H9 (cell line): ENCODE results near the gene STK32B. TPM values are rescaled to one million over a fixed set of nuclear protein-coding genes. Genes with fewer than 3 reads are reported as not detected.
"Not testable (repeated sequence)": the region's sequence is repeated elsewhere in the genome, so short reads cannot be mapped to it uniquely, and the experiment has no call there.

Experiments used
- DNase-seq: peaks from one replicate; pipeline ENCODE4 v3.0.0-alpha.2; 2017
- H2AFZ ChIP-seq: one replicate; pipeline ENCODE4 v1.6.1; 2013; ENCODE audit warnings: mild to moderate bottlenecking, low read length, control low read depth, moderate library complexity
- H2AK5ac ChIP-seq: 2 replicates; pipeline ENCODE4 v1.6.1; 2013; ENCODE audit warnings: low read length, control low read depth, mixed read lengths; ENCODE audit not compliant: insufficient read length
- H2BK120ac ChIP-seq: one replicate; pipeline ENCODE4 v1.6.1; 2013; ENCODE audit warnings: low read depth, mild to moderate bottlenecking, low read length, control low read depth, inconsistent platforms; ENCODE audit not compliant: poor library complexity, severe bottlenecking
- H2BK12ac ChIP-seq: 2 replicates; pipeline ENCODE4 v1.6.1; 2013; ENCODE audit warnings: low read length, control low read depth, mixed read lengths, low read depth; ENCODE audit not compliant: insufficient read length
- H2BK15ac ChIP-seq: 2 replicates; pipeline ENCODE4 v1.6.1; 2013; ENCODE audit warnings: low read depth, low read length, control low read depth
- H2BK20ac ChIP-seq: one replicate; pipeline ENCODE4 v1.6.1; 2013; ENCODE audit warnings: low read depth, mild to moderate bottlenecking, low read length, control low read depth, inconsistent platforms; ENCODE audit not compliant: poor library complexity, severe bottlenecking
- H2BK5ac ChIP-seq: 2 replicates; pipeline ENCODE4 v1.6.1; 2013; ENCODE audit warnings: low read length, control low read depth, mixed read lengths; ENCODE audit not compliant: insufficient read length
- H3K14ac ChIP-seq: 2 replicates; pipeline ENCODE4 v1.6.1; 2013; ENCODE audit warnings: low read length, control low read depth; ENCODE audit not compliant: insufficient read depth
- H3K18ac ChIP-seq: 2 replicates; pipeline ENCODE4 v1.6.1; 2013; ENCODE audit warnings: low read depth, mild to moderate bottlenecking, mixed read lengths, low read length, control low read depth; ENCODE audit not compliant: insufficient read length
- H3K23ac ChIP-seq: 2 replicates; pipeline ENCODE4 v1.6.1; 2013; ENCODE audit warnings: low read length, control low read depth, mixed read lengths, low read depth; ENCODE audit not compliant: insufficient read length
- H3K23me2 ChIP-seq: 2 replicates; pipeline ENCODE4 v1.6.1; 2013; ENCODE audit warnings: low read depth, mild to moderate bottlenecking, mixed read lengths, low read length, control low read depth; ENCODE audit not compliant: insufficient read length, poor library complexity, severe bottlenecking
- H3K27ac ChIP-seq: 2 replicates; pipeline ENCODE4 v1.5.1; 2013; ENCODE audit warnings: low read length, control low read depth, mixed read lengths, low read depth; ENCODE audit not compliant: insufficient read length
- H3K27me3 ChIP-seq: 2 replicates; pipeline ENCODE4 v1.6.1; 2013; ENCODE audit warnings: low read length, control low read depth, inconsistent platforms; ENCODE audit not compliant: insufficient read depth
- H3K4ac ChIP-seq: 2 replicates; pipeline ENCODE4 v1.6.1; 2013; ENCODE audit warnings: low read depth, mild to moderate bottlenecking, control low read depth, inconsistent platforms, low read length, moderate library complexity
- H3K4me1 ChIP-seq: 2 replicates; pipeline ENCODE4 v1.6.1; 2013; ENCODE audit warnings: low read length, control low read depth, inconsistent platforms; ENCODE audit not compliant: insufficient read depth
- H3K4me2 ChIP-seq: 2 replicates; pipeline ENCODE4 v1.6.1; 2013; ENCODE audit warnings: low read length, control low read depth, mixed read lengths; ENCODE audit not compliant: insufficient read length, insufficient read depth
- H3K56ac ChIP-seq: 2 replicates; pipeline ENCODE4 v1.6.1; 2013; ENCODE audit warnings: low read depth, mild to moderate bottlenecking, mixed read lengths, low read length, control low read depth; ENCODE audit not compliant: insufficient read length
- H3K79me1 ChIP-seq: 2 replicates; pipeline ENCODE4 v1.6.1; 2013; ENCODE audit warnings: low read depth, mild to moderate bottlenecking, moderate library complexity, low read length, control low read depth, inconsistent platforms; ENCODE audit not compliant: insufficient read depth, poor library complexity, severe bottlenecking
- H3K79me2 ChIP-seq: 2 replicates; pipeline ENCODE4 v1.6.1; 2013; ENCODE audit warnings: low read length, control low read depth, inconsistent platforms; ENCODE audit not compliant: insufficient read depth
- H3K9ac ChIP-seq: 2 replicates; pipeline ENCODE4 v1.6.1; 2013; ENCODE audit warnings: low read length, control low read depth, mixed read lengths; ENCODE audit not compliant: insufficient read length; ENCODE audit errors: extremely low read depth
- H3K9me3 ChIP-seq: one replicate; pipeline ENCODE4 v1.6.1; 2013; ENCODE audit warnings: low read depth, low read length, inconsistent platforms; ENCODE audit not compliant: control insufficient read depth
- H3T11ph ChIP-seq: one replicate; pipeline ENCODE4 v1.6.1; 2013; ENCODE audit warnings: mild to moderate bottlenecking, low read length, control low read depth, inconsistent platforms
- H4K20me1 ChIP-seq: one replicate; pipeline ENCODE4 v1.6.1; 2013; ENCODE audit not compliant: control insufficient read depth, insufficient read length, insufficient read depth
- H4K5ac ChIP-seq: 2 replicates; pipeline ENCODE4 v1.6.1; 2013; ENCODE audit warnings: low read depth, mild to moderate bottlenecking, mixed read lengths, low read length, control low read depth; ENCODE audit not compliant: insufficient read length
- H4K8ac ChIP-seq: replicated peaks from 2 replicates; pipeline ENCODE4 v1.6.1; 2013; ENCODE audit warnings: low read length, control low read depth, mixed read lengths, low read depth; ENCODE audit not compliant: insufficient read length
- H4K91ac ChIP-seq: 2 replicates; pipeline ENCODE4 v1.6.1; 2013; ENCODE audit warnings: low read depth, mild to moderate bottlenecking, moderate library complexity, mixed read lengths, low read length, control low read depth; ENCODE audit not compliant: insufficient read length
- H3K27ac Mint-ChIP-seq, 3 experiments: 2 replicates in 2 of 3; 3 replicates in 1 of 3; pipeline ENCODE4 v1.8.0; 2020 to 2021; ENCODE audit warnings: mixed read lengths in 3 of 3, mild to moderate bottlenecking in 1 of 3, moderate library complexity in 1 of 3
- H3K27me3 Mint-ChIP-seq: 2 replicates; pipeline ENCODE4 v1.8.0; 2021; ENCODE audit warnings: low read depth, mild to moderate bottlenecking, moderate library complexity, mixed read lengths
- H3K36me3 Mint-ChIP-seq, 3 experiments: 2 replicates in 2 of 3; 3 replicates in 1 of 3; pipeline ENCODE4 v1.8.0; 2020 to 2021; ENCODE audit warnings: low read depth in 3 of 3, mixed read lengths in 3 of 3; ENCODE audit not compliant: insufficient read depth in 1 of 3
- H3K4me1 Mint-ChIP-seq, 2 experiments: 2 replicates each; pipeline ENCODE4 v1.8.0; 2020; ENCODE audit warnings: mixed read lengths in 2 of 2
- H3K4me3 Mint-ChIP-seq, 2 experiments: 2 replicates in 1 of 2; 3 replicates in 1 of 2; pipeline ENCODE4 v1.8.0; 2020 to 2021; ENCODE audit warnings: mild to moderate bottlenecking in 2 of 2, mixed read lengths in 2 of 2, moderate library complexity in 1 of 2
- H3K9me3 Mint-ChIP-seq, 2 experiments: 2 replicates in 1 of 2; 3 replicates in 1 of 2; pipeline ENCODE4 v1.8.0; 2020; ENCODE audit warnings: mild to moderate bottlenecking in 2 of 2, mixed read lengths in 2 of 2, moderate library complexity in 1 of 2
- WGBS: extraction: QIAGEN DNeasy Blood & Tissue Kit; methylation state at CpG from one replicate; pipeline ENCODE4 v1.1.7; 2013; ENCODE audit warnings: missing lambda C conversion rate, low lambda C conversion rate, mixed read lengths; ENCODE audit not compliant: insufficient read length; ENCODE audit errors: extremely low coverage; 5-methylcytosine and 5-hydroxymethylcytosine counted together
- total RNA-seq: library from RNA; stranded (reverse); gene quantifications from 2 replicates; pipeline ENCODE4 v1.2.1, GENCODE V29; 2021
- TF ChIP-seq, protein P1 (sequence below): fragments of 200-600 bp; sonication (generic); conservative IDR thresholded peaks from 3 replicates; pipeline ENCODE4 v1.8.0; 2021; ENCODE audit warnings: antibody characterized with exemption, mild to moderate bottlenecking

The STK32B gene
- total RNA-seq, 1 experiment from 2014 or later: 1.0 TPM

DNA sequence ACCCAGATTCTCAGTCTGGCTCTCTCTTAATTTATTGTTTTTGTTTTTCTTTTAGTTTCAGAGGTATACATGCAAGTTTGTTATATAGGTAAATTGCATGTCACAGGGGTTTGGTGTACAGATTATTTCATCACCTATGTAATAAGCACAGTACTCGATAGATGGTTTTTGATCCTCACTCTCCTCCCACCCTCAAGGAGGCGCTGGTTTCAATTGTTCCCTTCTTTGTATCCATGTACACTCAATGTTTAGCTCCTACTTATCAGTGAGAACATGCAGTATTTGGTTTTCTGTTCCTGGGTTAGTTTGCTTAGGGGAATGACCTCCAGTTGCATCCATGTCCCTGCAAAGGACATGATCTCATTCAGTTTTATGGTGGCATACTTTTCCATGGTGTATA lies 198.4 kb downstream of the STK32B start:
- H3K56ac ChIP-seq: no peak overlapping the region
- no peaks in the 10 kb centered on the region for H3K4me1 ChIP-seq
- no CpG with 5 or more reads among the region's 2 CpGs for WGBS
- no peak overlapping the region for H3K27ac ChIP-seq
- H3K9me3 ChIP-seq: no peaks in the 10 kb centered on the region
- H2BK15ac ChIP-seq: no peak overlapping the region
- no peak overlapping the region for H3K23ac ChIP-seq
- H3K9ac ChIP-seq: no peak overlapping the region
- H4K91ac ChIP-seq: no peak overlapping the region
- no peaks in the 10 kb centered on the region for H3K79me1 ChIP-seq
- Mint-ChIP-seq H3K27me3 (peaks cover 21% of the 10 kb centered on the region), H3K4me3 (no peak overlapping the region), H3K4me1 (no peaks in the 10 kb centered on the region), H3K27ac (no peak overlapping the region), H3K36me3 (peaks cover 4 to 16% (median 16%) of the 10 kb centered on the region in 3 experiments; a peak in 5 of 7 replicates), H3K9me3 (peaks cover 29 to 30% of the 10 kb centered on the region in 2 experiments)
- no peak overlapping the region for H2BK20ac ChIP-seq
- TF ChIP-seq, protein P1, sequence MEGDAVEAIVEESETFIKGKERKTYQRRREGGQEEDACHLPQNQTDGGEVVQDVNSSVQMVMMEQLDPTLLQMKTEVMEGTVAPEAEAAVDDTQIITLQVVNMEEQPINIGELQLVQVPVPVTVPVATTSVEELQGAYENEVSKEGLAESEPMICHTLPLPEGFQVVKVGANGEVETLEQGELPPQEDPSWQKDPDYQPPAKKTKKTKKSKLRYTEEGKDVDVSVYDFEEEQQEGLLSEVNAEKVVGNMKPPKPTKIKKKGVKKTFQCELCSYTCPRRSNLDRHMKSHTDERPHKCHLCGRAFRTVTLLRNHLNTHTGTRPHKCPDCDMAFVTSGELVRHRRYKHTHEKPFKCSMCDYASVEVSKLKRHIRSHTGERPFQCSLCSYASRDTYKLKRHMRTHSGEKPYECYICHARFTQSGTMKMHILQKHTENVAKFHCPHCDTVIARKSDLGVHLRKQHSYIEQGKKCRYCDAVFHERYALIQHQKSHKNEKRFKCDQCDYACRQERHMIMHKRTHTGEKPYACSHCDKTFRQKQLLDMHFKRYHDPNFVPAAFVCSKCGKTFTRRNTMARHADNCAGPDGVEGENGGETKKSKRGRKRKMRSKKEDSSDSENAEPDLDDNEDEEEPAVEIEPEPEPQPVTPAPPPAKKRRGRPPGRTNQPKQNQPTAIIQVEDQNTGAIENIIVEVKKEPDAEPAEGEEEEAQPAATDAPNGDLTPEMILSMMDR: peak; percentile 28; the same call in 1 of the 3 replicates
- no peak overlapping the region for H3T11ph ChIP-seq
- no peak overlapping the region for H4K8ac ChIP-seq
- no peak overlapping the region for H3K4ac ChIP-seq
- no peak overlapping the region for H3K18ac ChIP-seq
- H3K79me2 ChIP-seq: no peaks in the 10 kb centered on the region; the same call in 1 of the 2 replicates
- H4K5ac ChIP-seq: no peak overlapping the region
- H2BK5ac ChIP-seq: no peak overlapping the region
- no peak overlapping the region for H2BK120ac ChIP-seq
- no peak overlapping the region for H3K4me2 ChIP-seq
- no peak overlapping the region for H2BK12ac ChIP-seq
- no peaks in the 10 kb centered on the region for H3K27me3 ChIP-seq
- no peak overlapping the region for H2AK5ac ChIP-seq
- no peak for DNase-seq
- no peak overlapping the region for H2AFZ ChIP-seq
- no peak overlapping the region for H3K14ac ChIP-seq
- no peaks in the 10 kb centered on the region for H4K20me1 ChIP-seq
- no peaks in the 10 kb centered on the region for H3K23me2 ChIP-seq

DNA sequence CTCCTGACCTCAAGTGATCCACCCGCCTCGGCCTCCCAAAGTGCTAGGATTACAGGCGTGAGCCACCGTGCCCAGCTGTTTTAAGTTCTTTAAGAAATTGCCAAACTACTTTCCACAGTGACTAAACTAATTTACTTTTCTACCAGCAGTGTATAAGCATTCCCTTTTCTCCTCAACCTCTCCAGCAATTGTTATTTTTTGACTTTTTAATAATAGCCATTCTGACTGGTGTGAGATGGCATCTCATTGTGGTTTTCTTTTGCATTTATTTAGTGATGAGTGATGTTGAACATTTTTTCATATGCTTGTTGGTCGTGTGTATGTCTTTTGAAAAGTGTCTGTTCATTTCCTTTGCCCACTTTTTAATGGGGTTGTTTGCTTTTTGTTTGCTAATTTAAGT lies 199.3 kb downstream of the STK32B start:
- H3K14ac ChIP-seq, H3K23ac ChIP-seq, H3K23me2 ChIP-seq, H2BK12ac ChIP-seq, H4K5ac ChIP-seq, H3K4me1 ChIP-seq, H3T11ph ChIP-seq, H3K4me2 ChIP-seq, H3K9me3 ChIP-seq, H2BK5ac ChIP-seq, H3K4me1 Mint-ChIP-seq, H4K91ac ChIP-seq, H3K79me1 ChIP-seq, H2AFZ ChIP-seq, H3K9ac ChIP-seq, H3K4me3 Mint-ChIP-seq, H3K56ac ChIP-seq, H2BK20ac ChIP-seq, H3K4ac ChIP-seq, H3K18ac ChIP-seq, H2AK5ac ChIP-seq, DNase-seq, H2BK120ac ChIP-seq, H3K27ac Mint-ChIP-seq, H2BK15ac ChIP-seq, H3K27ac ChIP-seq, H3K27me3 ChIP-seq, H4K20me1 ChIP-seq, H4K8ac ChIP-seq, H3K79me2 ChIP-seq: not testable (repeated sequence)
- Mint-ChIP-seq H3K9me3 (peaks cover 29 to 30% of the 10 kb centered on the region in 2 experiments), H3K27me3 (peaks cover 17% of the 10 kb centered on the region), H3K36me3 (peaks cover 4 to 16% (median 16%) of the 10 kb centered on the region in 3 experiments; a peak in 5 of 7 replicates)
- WGBS: no CpG with 5 or more reads among the region's 5 CpGs
